ENCODE data around the gene SRC. TPM values are rescaled to one million over a fixed set of nuclear protein-coding genes. Genes with fewer than 3 reads are reported as not detected.
"Not testable (repeated sequence)": the region's sequence is repeated elsewhere in the genome, so short reads cannot be mapped to it uniquely, and the experiment has no call there.

Gene SRC
- total RNA-seq, 1 donor from 2014 or later: 5.0 TPM

DNA sequence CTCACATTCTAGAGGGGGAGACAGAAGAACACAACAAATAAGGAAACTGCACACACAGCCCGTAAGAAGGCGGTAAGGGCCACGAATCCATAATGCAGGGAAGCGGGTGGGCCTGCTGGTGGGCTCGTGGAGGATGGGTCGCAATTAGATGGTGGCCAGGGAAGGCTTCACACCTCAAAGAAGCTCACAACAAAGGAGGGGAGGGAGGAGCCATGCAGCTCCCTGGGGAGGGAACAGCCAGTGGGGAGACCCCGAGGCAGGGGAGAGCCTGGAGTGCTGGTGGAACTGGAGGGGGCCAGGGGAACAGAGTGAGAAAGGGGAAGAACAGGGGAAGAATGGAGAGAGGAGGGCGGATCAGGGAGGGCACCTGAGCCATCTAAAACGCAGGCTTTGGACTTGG is 13.4 kb downstream of the SRC start:
- intact Hi-C loops (cut with DNase I): no loop called here
- no peak for DNase-seq (ENCODE audit: low spot score)

DNA sequence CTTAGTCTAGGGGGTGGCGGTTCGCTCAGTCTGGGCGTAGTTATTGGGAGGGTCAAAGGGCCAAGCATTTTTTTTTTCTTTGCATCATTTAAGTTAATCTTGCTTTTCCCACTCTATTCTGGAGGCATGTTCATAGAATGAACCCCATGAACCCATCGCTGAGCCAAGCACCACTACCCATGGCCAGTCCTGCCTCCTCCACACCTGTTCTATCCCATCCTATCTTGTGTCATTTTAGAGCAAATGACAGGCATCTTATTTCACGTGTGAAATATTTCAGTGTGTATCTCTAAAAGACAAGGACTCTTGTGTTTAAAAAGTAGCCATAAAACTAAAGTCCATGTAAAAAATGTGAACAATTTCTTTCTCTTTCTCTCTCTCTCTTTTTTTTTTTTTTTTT is 13.9 kb downstream of the SRC start:
- intact Hi-C loops (cut with DNase I): no loop called here
- DNase-seq (ENCODE audit: low spot score): no peak

DNA sequence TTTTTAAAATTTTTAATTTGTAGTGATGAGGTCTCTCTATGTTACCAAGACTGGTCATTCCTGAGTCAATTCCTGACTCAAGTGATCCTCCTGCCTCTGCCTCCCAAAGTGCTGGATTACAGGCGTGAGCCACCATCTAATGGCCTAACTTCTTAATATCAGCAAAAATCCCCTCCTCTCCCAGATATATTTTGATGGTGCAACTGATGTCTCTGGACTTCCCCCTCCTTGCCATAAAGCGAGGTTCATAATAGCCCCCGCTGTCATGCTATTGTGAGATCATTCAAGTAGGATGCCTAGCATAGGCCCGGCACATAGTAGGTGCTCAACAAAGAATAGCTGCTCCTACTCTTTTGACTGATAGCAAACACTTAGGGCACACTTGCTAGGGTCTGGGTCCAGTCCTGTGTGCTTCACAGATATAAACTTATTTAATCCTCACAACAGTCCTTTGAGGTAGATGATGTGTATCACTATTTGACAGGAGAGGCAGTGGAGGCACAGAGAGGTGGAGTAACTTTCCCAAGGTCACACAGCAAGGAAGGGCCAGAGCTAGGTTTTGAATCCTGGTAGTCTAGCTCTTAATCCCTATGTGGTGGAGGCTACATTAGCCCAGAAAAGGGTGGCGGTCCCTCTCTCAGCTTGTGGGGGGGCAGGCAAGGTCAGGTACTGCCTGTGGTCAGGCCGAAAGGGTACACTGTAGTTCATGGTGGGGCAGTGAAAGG is 14.6 kb downstream of the SRC start:
- intact Hi-C loops (cut with DNase I): no loop called here
- DNase-seq (ENCODE audit: low spot score): no peak

DNA sequence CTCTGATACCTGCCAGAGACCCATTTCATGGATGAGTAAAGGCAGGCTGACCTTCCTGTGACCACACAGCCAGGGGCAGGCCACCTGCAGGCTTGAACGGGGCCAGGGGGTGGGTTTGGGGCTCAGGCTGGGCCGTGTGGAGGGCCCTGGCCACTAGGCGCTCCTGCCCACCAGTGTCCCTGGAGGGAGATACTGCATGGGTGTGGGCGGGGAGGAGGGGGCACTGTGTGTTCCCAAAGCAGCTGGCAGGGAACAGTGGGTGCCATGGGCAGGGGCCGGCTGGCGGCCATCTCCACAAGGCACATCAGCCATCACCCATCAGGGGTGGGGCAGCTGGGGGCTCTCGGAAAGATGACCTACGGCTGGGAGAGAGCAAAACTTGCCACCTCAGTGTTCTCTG is 15.4 kb downstream of the SRC start:
- intact Hi-C loops (cut with DNase I): no loop called here
- no peak for DNase-seq (ENCODE audit: low spot score)

DNA sequence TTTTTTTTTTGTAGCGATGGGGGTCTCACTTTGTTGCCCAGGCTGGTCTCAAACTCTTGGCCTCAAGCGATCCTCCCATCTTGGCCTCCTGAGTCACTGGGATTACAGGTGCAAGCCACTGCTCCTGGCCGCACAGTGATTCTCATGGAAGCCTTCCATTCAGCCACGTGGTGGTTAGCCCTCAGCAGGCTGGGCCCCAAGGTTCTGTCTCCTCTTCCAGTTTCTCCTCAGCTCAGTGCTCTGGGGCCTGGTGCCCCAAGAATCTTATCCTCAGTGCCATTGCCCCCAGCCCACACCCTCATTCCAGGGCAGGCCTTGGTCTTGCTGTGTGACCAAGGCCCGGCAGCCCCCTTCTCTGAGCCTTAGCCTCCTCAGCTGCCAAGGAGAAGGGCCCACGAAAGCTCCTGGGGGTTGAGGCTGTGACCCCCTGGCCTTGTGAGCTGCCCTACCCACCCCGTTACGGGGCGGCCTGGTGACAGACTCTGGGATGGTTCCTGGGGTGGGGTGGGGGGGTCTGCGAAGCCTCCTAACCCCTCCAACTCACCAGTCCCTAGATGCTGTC is 16.4 kb downstream of the SRC start:
- DNase-seq (ENCODE audit: low spot score): no peak
- intact Hi-C loops (cut with DNase I): no loop called here

DNA sequence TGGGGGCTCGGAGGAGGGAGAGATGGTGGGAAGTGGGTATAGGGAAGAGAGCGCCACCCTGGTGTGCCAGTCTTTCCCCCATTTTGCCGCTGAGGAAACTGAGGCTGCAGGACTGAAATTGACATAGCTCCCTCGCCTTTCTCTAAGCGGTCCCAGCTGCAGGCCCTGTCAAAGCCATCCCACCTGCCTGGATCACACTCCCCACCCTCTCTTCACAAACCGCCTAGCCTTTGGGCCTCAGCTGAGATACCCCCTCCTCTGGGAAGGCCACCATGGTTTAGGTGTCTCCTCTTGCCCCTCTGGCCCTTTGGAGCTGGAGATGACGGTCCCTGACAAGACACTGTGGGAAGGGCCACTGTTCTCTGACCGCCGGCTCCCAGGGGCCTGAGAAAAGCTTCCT is 16.9 kb downstream of the SRC start:
- no peak for DNase-seq (ENCODE audit: low spot score)
- intact Hi-C loops (cut with DNase I): no loop called here

DNA sequence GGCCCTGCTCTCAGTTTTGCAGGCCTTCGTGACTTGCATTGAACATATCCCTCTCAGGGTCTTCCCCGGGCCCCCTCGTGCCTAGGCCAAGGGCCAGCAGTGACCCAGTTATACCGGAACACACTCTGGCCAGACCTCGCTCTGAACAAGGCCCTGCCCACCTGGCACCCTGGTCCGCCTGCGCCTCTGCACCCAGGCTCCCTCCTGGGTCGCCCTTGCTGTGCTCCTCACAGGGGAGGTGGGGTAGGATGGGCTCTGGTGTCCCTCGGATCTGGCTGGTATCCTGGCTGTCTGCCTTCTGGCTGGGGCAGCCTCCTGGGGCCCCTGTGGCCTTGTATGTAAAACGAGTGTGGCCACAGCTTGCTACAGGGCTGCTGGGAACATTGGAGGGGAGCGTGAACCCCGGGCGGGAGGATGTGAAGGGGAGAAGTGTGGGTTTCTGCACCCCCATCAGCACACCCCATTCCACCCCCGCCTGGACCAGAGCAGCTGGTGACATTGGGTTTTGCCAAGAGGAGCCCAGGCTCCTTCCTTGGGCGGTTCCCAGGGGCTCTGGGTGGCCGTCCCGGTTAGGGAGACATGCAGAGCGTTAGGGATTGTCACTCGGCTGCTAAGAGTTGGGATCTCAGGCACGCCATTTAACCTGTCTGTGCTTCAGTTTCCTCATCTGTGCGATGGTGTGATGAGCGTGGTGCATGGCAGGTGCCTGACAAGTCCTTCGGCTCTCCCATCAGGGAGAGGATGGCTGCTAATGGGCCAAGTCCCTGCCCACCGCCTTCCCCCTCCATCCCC is 17.5 kb downstream of the SRC start:
- intact Hi-C loops (cut with DNase I): no loop called here

DNA sequence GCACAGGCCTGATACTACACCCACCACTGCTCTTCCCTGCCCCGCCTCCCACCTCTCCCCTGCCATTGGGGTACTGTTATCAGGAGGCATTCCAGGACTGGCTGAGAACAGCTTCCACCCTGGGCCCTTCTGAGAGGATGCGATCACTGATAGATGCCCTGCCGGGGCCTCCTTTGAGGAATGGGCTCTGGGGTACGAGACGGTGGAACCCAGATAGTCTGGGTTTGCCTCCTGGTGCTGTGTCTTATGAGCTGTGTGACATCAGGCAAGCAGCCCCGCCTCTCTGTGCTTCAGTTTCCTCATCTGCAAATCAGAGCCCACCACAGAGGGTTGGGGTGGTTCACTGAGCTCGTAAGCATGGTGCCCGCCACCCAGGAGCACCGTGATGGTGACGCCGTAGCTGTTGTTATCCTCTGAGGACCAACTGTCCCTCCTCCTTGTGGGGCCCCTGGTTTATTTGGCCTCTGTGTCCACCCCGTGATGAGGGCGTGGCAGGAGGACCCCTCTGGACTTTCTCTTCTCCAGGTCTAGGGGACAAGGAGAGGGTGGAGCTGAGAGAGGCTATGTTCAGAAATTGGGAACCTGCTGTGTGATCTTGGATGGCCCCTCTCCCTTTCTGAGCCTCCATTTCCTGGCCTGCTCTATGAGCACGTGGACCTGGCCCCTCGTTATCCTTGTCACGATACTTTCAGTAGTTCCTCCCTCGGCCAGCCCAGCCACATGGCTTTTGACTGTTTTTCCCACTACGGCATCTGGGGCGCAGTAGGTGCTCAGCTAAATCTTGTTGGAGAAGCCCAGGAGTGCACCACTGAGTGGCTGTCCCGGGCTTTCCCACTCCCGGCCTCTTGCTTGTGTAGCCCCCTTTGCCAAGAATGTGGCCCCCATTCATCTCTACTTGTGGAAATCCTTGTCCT is 18.3 kb downstream of the SRC start:
- intact Hi-C loops (cut with DNase I): no loop called here
- no peak for DNase-seq (ENCODE audit: low spot score)

More for the DNA sequence above, 17.5 kb downstream of the SRC start:
- DNase-seq (ENCODE audit: low spot score): no peak

DNA sequence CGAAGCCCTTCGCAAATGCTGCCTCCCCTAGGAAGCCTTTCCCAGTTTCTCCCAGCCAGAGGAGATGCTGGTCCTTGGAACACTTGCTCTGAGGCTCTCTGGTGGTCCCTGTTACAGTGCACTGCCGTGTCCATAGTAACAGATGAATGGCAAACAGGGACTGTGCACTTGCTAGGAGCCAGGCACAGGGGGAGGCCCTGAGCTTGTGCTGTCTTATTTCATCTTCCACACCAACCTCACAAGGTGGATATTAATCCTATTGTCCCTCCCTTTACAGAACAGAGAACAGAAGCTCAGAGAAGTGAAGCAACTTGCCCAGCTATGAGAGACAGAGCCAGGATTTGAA is 19.0 kb downstream of the SRC start:
- intact Hi-C loops (cut with DNase I): no loop called here
- DNase-seq (ENCODE audit: low spot score): no peak

DNA sequence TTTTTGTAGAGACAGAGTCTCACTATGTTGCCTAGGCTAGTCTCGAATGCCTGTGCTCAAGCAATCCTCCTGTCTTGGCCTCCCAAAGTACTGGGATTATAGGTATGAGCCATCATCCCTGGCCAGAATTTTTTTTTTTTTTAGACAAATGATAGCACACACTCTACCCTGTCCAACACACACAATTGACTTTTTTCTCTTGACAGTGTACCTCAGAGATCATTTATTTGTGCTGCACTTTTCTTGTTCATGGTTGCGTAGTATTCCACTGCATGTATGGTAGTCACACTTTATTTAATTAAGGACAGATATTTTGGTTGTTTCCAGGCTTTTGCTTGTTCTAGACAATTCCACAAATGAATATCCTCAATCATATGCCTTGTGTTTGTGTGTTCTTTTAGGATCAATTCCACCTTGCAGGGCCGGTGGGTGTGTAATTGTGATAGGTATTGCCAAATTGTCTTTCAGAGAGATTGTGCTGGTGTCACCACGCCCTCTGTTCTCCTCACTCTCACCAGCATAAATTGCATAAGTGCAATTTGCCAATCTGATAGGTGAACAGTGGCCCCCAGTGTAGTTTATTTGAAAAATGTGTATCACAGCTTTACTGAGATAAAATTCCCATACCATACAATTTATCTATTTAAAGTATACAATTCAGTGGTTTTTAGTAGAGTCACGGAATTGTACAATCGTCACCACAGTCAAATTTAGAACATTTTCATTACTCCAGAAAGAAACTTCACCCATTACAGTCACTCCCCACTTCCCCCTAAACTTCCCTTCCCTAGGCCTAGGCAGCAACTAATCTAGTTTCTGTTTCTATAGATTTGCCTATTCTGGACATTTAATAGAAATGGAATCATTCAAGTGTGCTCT is 20.1 kb downstream of the SRC start:
- intact Hi-C loops (cut with DNase I): no loop called here
- no peak for DNase-seq (ENCODE audit: low spot score)

DNA sequence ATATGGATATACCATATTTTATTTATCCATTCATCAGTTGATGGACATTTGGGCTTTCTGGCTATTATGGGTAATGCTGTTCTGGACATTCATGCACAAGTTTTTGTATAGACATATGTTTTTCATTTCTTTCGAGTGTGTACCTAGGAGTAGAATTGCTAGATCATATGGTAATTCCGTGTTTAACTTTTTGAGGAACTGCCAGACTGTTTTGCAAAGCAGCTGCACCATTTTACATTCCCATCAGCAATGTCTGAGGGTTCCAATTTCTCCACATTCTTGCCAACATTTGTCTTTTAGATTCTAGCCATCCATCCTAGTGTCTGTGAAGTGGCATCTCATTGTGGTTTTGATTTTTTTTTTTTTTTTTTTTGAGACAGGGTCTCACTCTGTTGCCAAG is 20.8 kb downstream of the SRC start:
- intact Hi-C loops (cut with DNase I): no loop called here
- DNase-seq (ENCODE audit: low spot score): no peak

DNA sequence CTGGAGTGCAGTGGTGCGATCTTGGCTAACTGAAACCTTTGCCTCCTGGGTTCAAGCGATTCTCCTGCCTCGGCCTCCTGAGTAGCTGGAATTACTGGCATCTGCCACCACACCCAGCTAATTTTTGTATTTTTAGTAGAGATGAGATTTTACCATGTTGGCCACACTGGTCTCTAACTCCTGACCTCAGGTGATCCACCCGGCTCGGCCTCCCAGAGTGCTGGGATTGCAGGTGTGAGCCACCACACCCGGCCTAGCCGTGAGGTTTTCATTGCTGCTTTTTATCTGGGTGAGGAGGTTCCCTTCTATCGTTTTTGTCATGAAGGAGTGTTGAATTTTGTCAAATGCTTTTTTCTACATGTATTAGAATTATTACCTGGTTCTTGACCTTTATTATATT is 23.9 kb downstream of the SRC start:
- intact Hi-C loops (cut with DNase I): no loop called here

DNA sequence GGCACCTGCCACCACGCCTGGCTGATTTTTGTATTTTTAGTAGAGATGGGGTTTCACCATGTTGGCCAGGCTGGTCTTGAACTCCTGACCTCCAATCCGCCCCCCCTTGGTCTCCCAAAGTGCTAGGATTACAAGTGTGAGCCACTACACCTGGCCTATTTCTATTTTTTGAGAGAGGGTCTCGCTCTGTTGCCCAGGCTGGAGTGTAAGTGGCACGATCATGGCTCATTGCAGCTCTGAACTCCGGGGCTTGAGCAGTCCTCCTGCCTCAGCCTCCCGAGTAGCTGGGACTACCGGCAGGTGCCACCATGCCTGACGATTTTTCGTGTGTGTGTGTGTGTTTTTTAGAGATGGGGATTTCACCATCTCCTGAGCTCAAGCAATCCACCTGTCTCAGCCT is 25.9 kb downstream of the SRC start:
- intact Hi-C loops (cut with DNase I); DNase-seq (ENCODE audit: low spot score): not testable (repeated sequence)

More for the DNA sequence above, 23.9 kb downstream of the SRC start:
- no peak for DNase-seq (ENCODE audit: low spot score)

DNA sequence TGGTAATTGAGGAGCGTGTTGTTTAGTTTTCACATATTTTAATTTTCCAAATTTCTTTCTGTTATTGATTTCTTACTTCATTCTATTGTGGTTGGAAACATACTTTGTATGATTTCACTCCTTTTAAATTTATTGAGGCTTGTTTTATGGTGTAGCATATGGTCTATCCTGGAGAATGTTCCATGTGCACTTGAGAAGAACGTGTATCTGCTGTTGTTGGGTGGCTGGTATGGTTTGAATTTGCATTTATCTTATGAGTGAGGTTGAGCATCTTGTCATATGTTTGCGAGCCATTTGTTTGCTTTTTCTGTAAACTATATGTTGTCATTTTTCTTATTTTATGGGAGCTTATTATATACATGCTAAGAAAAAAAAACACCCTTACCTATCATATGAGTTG is 26.5 kb downstream of the SRC start:
- no peak for DNase-seq (ENCODE audit: low spot score)
- intact Hi-C loops (cut with DNase I): no loop called here

DNA sequence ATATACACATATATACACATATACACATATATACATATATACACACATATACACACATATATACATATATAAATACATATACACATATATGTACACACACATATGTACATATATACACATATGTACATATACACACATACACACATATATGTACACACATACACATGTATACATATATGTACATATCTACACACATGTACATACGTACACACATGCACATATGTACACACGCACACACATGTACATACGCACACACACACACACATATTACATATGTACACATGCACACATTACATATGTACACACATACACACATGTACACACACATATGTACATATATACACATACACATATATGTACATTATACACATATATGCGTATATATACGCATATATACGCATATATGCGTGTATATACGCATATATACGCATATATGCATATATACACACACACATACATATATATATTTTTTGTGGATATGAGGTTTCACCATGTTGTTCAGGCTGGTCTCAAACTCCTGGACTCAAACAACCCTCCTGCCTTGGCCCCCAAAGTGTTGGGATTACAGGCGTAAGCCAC is 27.2 kb downstream of the SRC start:
- intact Hi-C loops (cut with DNase I): no loop called here
- no peak for DNase-seq (ENCODE audit: low spot score)

DNA sequence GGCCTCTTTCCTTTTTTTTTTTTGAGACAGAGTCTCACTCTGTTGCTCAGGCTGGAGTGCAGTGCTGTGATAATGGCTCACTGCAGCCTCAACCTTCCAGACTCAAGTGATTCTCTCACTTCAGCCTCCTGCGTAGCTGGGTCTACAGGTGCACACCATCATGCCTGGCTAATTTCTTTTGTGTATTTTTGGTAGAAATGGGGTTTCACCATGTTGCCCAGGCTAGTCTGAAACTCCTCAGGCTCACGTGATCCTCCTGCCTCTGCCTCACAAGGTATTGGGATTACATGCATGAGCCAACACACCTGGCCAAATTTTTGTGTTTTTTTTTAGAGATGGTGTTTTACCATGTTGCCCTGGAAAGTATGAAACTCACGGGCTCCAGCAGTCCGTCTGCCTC is 29.3 kb downstream of the SRC start:
- intact Hi-C loops (cut with DNase I): no loop called here
- DNase-seq (ENCODE audit: low spot score): no peak

DNA sequence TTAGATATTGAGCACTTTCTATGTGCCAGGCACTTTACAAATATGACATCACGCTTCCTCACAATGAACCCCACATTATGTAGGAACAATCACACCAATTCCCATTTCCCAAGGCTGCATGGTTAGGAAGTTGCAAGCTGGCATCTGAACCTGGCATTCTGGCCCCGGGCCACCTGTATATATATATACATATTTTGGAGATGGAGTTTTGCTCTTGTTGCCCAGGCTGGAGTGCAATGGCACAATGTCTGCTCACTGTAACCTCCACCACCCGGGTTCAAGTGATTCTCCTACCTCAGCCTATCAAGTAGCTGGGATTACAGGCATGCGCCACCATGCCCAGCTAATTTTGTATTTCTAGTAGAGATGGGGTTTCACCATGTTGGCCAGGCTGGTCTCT is 30.4 kb downstream of the SRC start:
- intact Hi-C loops (cut with DNase I): no loop called here

DNA sequence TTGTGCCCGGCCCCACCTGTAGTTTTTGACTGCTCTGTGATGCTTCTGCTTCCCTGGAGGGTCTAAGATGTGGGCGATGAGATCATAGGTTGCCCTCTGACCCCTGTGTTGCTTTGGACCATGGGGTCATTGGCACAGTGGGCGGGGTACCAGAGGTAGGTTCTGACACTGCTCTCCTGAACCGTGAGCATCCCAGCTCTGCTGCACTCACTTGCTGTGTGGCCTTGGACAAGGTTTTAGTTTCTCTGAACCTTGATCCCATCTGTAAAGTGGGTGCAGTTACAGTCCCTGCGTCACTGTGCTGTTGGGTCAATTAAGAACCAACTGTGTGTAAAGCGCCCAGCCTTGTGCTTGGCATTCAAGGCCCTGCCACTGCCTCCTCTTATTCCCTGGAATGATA is 30.9 kb downstream of the SRC start:
- intact Hi-C loops (cut with DNase I): no loop called here
- no peak for DNase-seq (ENCODE audit: low spot score)

More for the DNA sequence above, 30.4 kb downstream of the SRC start:
- DNase-seq (ENCODE audit: low spot score): no peak
